GM06990 (cell line): ENCODE measurements around the gene PSD2.

Experiments
- DNase-seq: peaks from one replicate; pipeline ENCODE4 v3.0.0-alpha.2; 2011; ENCODE audit not compliant: insufficient read length; ENCODE audit errors: extremely low read depth
- H3K27me3 ChIP-seq: replicated peaks from 2 replicates; pipeline ENCODE4 v1.6.0; 2011; ENCODE audit warnings: low read length; ENCODE audit not compliant: control insufficient read depth, insufficient read depth
- H3K36me3 ChIP-seq: 2 replicates; pipeline ENCODE4 v1.5.1; 2011; ENCODE audit warnings: low read length; ENCODE audit not compliant: control insufficient read depth, insufficient read depth
- H3K4me3 ChIP-seq: replicated peaks from 2 replicates; pipeline ENCODE4 v1.5.1; 2011; ENCODE audit warnings: low read depth, mild to moderate bottlenecking, control low read depth, low read length
- TF ChIP-seq, protein P1 (sequence below): IDR thresholded peaks from 2 replicates; pipeline ENCODE4 v1.5.1; 2011; ENCODE audit warnings: low read length, control low read depth, mild to moderate bottlenecking, inconsistent platforms; ENCODE audit not compliant: insufficient read depth, poor library complexity, severe bottlenecking

PSD2 gene

GRCh38 chr5:139814191-139814601 is 18.6 kb downstream of the PSD2 start:
- Histone ChIP-seq H3K36me3 (no peaks in the 10 kb centered on the region), H3K27me3 (peaks cover 6% of the 10 kb centered on the region; the same call in 1 of the 2 replicates)
- TF ChIP-seq, protein P1, sequence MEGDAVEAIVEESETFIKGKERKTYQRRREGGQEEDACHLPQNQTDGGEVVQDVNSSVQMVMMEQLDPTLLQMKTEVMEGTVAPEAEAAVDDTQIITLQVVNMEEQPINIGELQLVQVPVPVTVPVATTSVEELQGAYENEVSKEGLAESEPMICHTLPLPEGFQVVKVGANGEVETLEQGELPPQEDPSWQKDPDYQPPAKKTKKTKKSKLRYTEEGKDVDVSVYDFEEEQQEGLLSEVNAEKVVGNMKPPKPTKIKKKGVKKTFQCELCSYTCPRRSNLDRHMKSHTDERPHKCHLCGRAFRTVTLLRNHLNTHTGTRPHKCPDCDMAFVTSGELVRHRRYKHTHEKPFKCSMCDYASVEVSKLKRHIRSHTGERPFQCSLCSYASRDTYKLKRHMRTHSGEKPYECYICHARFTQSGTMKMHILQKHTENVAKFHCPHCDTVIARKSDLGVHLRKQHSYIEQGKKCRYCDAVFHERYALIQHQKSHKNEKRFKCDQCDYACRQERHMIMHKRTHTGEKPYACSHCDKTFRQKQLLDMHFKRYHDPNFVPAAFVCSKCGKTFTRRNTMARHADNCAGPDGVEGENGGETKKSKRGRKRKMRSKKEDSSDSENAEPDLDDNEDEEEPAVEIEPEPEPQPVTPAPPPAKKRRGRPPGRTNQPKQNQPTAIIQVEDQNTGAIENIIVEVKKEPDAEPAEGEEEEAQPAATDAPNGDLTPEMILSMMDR = no peak

DNA sequence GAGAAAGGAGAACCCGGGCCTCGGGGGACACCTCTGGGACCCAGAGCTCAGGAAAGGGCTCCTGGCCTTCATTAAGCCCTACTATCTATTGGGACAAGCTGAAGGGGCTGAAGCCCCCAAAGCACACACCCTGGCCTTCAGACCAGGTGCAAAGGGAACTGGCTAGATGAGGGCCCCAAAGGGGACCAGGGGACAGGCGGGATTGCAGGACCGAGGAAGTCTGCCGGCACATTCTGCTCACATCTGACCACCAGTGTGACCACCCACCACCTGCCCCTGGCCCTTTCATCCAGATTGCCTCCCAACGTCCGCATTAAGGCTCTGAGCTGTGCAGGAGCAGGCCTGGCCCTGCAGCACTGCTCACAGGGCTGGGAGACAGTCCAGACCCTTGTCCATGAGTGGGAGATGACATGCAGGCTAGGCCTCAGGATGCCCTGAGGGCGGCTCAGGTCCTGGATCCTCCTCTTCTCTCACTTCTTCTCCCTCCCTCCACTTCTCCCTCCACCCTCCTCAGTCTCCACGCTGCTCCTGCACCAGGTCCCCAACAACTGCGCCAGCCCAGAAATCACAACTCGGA is 19.2 kb downstream of the PSD2 start:
- TF ChIP-seq, protein P1 = no peak
- H3K36me3 ChIP-seq = no peaks in the 10 kb centered on the region
- no peak overlapping the region for H3K4me3 ChIP-seq
- DNase-seq = no peak
- H3K27me3 ChIP-seq = peaks cover 6% of the 10 kb centered on the region; the same call in 1 of the 2 replicates

More at GRCh38 chr5:139814191-139814601, 18.6 kb downstream of the PSD2 start:
- H3K4me3 ChIP-seq = no peak overlapping the region
- no peak for DNase-seq

- H3K4me3 ChIP-seq = no peak overlapping the region
Observed at GRCh38 chr5:139816566-139816965, 21.0 kb downstream of the PSD2 start.

DNA sequence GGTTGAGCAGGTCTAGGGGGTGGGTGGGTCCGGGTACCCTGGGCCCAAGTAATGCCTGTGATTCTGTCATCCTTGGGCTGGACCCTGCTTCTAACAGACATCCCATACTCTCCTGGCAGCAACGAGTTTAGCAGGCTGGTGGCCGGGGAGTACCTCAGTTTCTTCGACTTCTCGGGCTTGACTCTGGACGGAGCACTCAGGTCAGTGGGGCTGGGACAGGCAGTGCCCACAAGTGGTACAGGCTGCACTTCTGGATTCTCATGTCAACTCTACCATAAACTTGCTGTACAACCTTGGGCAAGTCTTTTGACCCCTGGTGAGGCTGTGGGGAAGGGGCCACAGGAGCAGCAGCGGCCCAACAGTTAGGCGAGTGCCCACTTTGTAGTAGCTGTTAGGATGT is 21.8 kb downstream of the PSD2 start:
- H3K36me3 ChIP-seq = no peaks in the 10 kb centered on the region
- no peak for DNase-seq
- H3K27me3 ChIP-seq = peaks cover 7% of the 10 kb centered on the region; the same call in 1 of the 2 replicates
- H3K4me3 ChIP-seq = no peak overlapping the region
- TF ChIP-seq, protein P1 = no peak

More at GRCh38 chr5:139816566-139816965, 21.0 kb downstream of the PSD2 start:
- Histone ChIP-seq H3K27me3 (peaks cover 7% of the 10 kb centered on the region; the same call in 1 of the 2 replicates), H3K36me3 (no peaks in the 10 kb centered on the region)
- no peak for DNase-seq
- TF ChIP-seq, protein P1 = no peak

DNA sequence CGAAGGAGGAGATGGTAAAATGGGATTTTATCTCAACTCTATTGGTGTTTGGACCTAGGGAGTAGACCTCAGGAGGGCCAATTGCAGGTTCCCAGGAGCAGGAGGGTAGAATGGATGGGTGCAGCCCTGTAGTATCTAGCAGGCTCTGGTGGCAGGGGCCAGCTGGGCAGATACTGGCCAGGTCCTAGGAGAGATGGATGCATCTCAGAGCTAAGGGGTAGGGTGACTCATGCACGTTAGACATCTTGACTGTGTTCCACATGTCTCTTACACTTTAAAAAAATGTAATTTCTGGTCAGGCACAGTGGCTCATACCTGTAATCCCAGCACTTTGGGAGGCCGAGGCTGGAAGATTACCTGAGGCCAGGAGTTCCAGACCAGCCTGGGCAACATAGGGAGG is 22.4 kb downstream of the PSD2 start:
- TF ChIP-seq, protein P1 = no peak

More for the DNA sequence above, 22.4 kb downstream of the PSD2 start:
- Histone ChIP-seq H3K4me3 (no peak overlapping the region), H3K27me3 (peaks cover 7% of the 10 kb centered on the region; the same call in 1 of the 2 replicates), H3K36me3 (no peaks in the 10 kb centered on the region)
- no peak for DNase-seq
